HepG2 (cell line): ENCODE measurements around the gene GTF2B. TPM values are rescaled to one million over a fixed set of nuclear protein-coding genes. Genes with fewer than 3 reads are reported as not detected.

Experiments
- CAMTA2 ChIP-seq: sonication (generic); formaldehyde crosslinking; IDR thresholded peaks from 2 replicates; pipeline ENCODE4 v1.4.0; 2020; ENCODE audit warnings: mild to moderate bottlenecking, missing genetic modification reagents, borderline replicate concordance
- CCAR2 ChIP-seq: fragments of 200-400 bp; formaldehyde crosslinking; optimal IDR thresholded peaks from 2 replicates; pipeline ENCODE3; 2018; ENCODE audit warnings: low read depth, mild to moderate bottlenecking, low read length, moderate library complexity
- KLF16 ChIP-seq, 2 experiments: sonication (generic) in 1 of 2; formaldehyde crosslinking in 1 of 2; IDR thresholded peaks; 2 replicates each; pipeline versions ENCODE4 v1.6.1 to v1.8.0; 2016 to 2023; ENCODE audit warnings: missing genetic modification reagents in 2 of 2, missing compliant biosample characterization in 1 of 2
- MED1 ChIP-seq: sonication (generic); formaldehyde crosslinking; IDR thresholded peaks from 2 replicates; pipeline ENCODE4 v1.4.0; 2020; ENCODE audit warnings: missing genetic modification reagents
- RBM39 ChIP-seq: fragments of 200-400 bp; formaldehyde crosslinking; IDR thresholded peaks from one replicate; pipeline ENCODE4 v1.6.1; 2018; ENCODE audit warnings: antibody characterized with exemption, mild to moderate bottlenecking, low read depth, low read length; ENCODE audit not compliant: poor library complexity, severe bottlenecking
- SAP130 ChIP-seq: IDR thresholded peaks from 2 replicates; pipeline ENCODE4 v1.6.1; 2016; ENCODE audit warnings: low read depth
- SSRP1 ChIP-seq: IDR thresholded peaks from 2 replicates; pipeline ENCODE4 v1.6.1; 2016; ENCODE audit warnings: control low read depth
- TBL1XR1 ChIP-seq: fragments of 150-350 bp; IDR thresholded peaks from 2 replicates; pipeline ENCODE4 v1.6.1; 2014; ENCODE audit warnings: borderline replicate concordance, low read length; ENCODE audit not compliant: partially characterized antibody
- ZFP36L2 ChIP-seq: sonication (generic); formaldehyde crosslinking; IDR thresholded peaks from 2 replicates; pipeline ENCODE4 v1.4.0; 2020; ENCODE audit warnings: missing genetic modification reagents
- ZKSCAN5 ChIP-seq: sonication (generic); formaldehyde crosslinking; IDR thresholded peaks from 2 replicates; pipeline ENCODE4 v1.5.1; 2020; ENCODE audit warnings: mild to moderate bottlenecking, missing genetic modification reagents
- ZNF891 ChIP-seq: sonication (generic); formaldehyde crosslinking; IDR thresholded peaks from 2 replicates; pipeline ENCODE4 v1.5.0; 2020; ENCODE audit warnings: mild to moderate bottlenecking, missing genetic modification reagents
- polyA plus RNA-seq, 8 experiments: library from polyadenylated mRNA; depleted of rRNA in 3 of 8; stranded (reverse) in 7 of 8; unstranded in 1 of 8; fragments of >200 nt; fragmentation: Illumina TruSeq in 4 of 8; extraction: Trizol in 4 of 8; gene quantifications; 2 replicates each; pipeline versions ENCODE4 v1.2.1 to v1.2.3, GENCODE V29; 2011 to 2016; ENCODE audit warnings: low read depth in 4 of 8, missing spikeins in 1 of 8, mixed read lengths in 1 of 8; ENCODE audit not compliant: insufficient read depth in 1 of 8
- total RNA-seq, 5 experiments: library from RNA; depleted of rRNA; stranded (reverse); fragments of >200 nt; fragmentation: Illumina TruSeq; extraction: Trizol; gene quantifications; 2 replicates each; pipeline ENCODE4 v1.2.3, GENCODE V29; 2016; ENCODE audit warnings: low read depth in 1 of 5
- TF ChIP-seq, protein P1 (sequence below): sonication (generic); formaldehyde crosslinking; IDR thresholded peaks from 2 replicates; pipeline ENCODE4 v1.4.0; 2020; ENCODE audit warnings: missing genetic modification reagents, borderline replicate concordance
- TF ChIP-seq, protein P2 (sequence below): sonication (generic); formaldehyde crosslinking; IDR thresholded peaks from 2 replicates; pipeline ENCODE4 v1.4.0; 2020; ENCODE audit warnings: missing genetic modification reagents
- TF ChIP-seq, protein P3 (sequence below): sonication (generic); formaldehyde crosslinking; IDR thresholded peaks from 2 replicates; pipeline ENCODE4 v1.8.1; 2023; ENCODE audit warnings: mild to moderate bottlenecking, inconsistent platforms, moderate library complexity, missing genetic modification reagents, borderline replicate concordance
- TF ChIP-seq, protein P4 (sequence below), 2 experiments: IDR thresholded peaks; 2 replicates each; pipeline ENCODE4 v1.6.1; 2011 to 2012; ENCODE audit warnings: low read length in 2 of 2, borderline replicate concordance in 1 of 2, low read depth in 1 of 2, mild to moderate bottlenecking in 1 of 2, moderate library complexity in 1 of 2

The GTF2B gene
- total and polyA plus RNA-seq, 2 of the 13 experiments (the other 11 are each of a cell fraction or from before 2014, with no cell fraction given) = 31.5 to 43.4 TPM

DNA sequence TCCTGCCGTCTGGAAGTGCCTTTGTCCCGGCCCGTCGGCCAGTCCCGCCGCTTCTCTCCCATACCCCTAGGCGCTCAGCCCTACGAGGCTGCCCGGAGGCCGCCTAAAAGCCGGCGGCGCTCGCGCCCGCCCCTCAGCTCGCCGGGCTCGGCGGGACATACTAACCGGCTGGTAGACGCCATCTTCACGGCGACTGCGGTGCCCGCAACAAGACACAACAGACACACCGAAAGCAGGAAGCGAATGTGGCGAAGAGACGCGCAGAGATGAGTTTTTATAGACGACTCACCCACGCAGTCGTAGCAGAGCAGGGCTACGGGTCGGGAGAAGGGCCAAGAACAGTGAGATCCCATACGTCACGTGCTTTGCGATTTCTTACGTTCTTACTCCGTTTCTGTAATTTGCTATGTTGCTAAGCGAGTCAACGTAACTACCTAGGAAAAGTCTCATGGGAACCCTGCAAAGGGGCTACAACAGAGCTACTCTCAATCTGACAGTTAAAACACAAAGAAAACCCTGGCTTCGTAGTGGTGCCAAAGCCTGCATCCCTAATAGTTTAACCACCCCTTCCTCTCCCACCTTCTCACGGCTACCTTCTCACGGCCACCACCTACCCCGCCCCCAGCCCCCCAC, at the start of gene GTF2B (continued):
- TF ChIP-seq, protein P1, sequence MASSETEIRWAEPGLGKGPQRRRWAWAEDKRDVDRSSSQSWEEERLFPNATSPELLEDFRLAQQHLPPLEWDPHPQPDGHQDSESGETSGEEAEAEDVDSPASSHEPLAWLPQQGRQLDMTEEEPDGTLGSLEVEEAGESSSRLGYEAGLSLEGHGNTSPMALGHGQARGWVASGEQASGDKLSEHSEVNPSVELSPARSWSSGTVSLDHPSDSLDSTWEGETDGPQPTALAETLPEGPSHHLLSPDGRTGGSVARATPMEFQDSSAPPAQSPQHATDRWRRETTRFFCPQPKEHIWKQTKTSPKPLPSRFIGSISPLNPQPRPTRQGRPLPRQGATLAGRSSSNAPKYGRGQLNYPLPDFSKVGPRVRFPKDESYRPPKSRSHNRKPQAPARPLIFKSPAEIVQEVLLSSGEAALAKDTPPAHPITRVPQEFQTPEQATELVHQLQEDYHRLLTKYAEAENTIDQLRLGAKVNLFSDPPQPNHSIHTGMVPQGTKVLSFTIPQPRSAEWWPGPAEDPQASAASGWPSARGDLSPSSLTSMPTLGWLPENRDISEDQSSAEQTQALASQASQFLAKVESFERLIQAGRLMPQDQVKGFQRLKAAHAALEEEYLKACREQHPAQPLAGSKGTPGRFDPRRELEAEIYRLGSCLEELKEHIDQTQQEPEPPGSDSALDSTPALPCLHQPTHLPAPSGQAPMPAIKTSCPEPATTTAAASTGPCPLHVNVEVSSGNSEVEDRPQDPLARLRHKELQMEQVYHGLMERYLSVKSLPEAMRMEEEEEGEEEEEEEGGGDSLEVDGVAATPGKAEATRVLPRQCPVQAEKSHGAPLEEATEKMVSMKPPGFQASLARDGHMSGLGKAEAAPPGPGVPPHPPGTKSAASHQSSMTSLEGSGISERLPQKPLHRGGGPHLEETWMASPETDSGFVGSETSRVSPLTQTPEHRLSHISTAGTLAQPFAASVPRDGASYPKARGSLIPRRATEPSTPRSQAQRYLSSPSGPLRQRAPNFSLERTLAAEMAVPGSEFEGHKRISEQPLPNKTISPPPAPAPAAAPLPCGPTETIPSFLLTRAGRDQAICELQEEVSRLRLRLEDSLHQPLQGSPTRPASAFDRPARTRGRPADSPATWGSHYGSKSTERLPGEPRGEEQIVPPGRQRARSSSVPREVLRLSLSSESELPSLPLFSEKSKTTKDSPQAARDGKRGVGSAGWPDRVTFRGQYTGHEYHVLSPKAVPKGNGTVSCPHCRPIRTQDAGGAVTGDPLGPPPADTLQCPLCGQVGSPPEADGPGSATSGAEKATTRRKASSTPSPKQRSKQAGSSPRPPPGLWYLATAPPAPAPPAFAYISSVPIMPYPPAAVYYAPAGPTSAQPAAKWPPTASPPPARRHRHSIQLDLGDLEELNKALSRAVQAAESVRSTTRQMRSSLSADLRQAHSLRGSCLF (CRISPR knock-in tag) = 0 out of 2 replicates have a peak, but pooled peaks have one; percentile 47
- TF ChIP-seq CCAR2 (no peak), MED1 (peak; percentile 78), SSRP1 (CRISPR knock-in tag) (peak; percentile 52; the same call in 1 of the 2 replicates), ZKSCAN5 (CRISPR knock-in tag) (no peak), ZNF891 (CRISPR knock-in tag) (peak; percentile 96), TBL1XR1 (no peak), KLF16 (CRISPR knock-in tag; IDR thresholded peaks at IDR 0.05) (peak in 1 of 2 experiments; percentile 69; a peak in 1 of 4 replicates), ZFP36L2 (CRISPR knock-in tag) (no peak), SAP130 (CRISPR knock-in tag) (peak; percentile 96), RBM39 (peak; percentile 89), CAMTA2 (peak; percentile 76; the same call in 1 of the 2 replicates)
- TF ChIP-seq, protein P2, sequence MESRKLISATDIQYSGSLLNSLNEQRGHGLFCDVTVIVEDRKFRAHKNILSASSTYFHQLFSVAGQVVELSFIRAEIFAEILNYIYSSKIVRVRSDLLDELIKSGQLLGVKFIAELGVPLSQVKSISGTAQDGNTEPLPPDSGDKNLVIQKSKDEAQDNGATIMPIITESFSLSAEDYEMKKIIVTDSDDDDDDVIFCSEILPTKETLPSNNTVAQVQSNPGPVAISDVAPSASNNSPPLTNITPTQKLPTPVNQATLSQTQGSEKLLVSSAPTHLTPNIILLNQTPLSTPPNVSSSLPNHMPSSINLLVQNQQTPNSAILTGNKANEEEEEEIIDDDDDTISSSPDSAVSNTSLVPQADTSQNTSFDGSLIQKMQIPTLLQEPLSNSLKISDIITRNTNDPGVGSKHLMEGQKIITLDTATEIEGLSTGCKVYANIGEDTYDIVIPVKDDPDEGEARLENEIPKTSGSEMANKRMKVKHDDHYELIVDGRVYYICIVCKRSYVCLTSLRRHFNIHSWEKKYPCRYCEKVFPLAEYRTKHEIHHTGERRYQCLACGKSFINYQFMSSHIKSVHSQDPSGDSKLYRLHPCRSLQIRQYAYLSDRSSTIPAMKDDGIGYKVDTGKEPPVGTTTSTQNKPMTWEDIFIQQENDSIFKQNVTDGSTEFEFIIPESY = peak; percentile 35; the same call in 1 of the 2 replicates
- TF ChIP-seq, protein P3, sequence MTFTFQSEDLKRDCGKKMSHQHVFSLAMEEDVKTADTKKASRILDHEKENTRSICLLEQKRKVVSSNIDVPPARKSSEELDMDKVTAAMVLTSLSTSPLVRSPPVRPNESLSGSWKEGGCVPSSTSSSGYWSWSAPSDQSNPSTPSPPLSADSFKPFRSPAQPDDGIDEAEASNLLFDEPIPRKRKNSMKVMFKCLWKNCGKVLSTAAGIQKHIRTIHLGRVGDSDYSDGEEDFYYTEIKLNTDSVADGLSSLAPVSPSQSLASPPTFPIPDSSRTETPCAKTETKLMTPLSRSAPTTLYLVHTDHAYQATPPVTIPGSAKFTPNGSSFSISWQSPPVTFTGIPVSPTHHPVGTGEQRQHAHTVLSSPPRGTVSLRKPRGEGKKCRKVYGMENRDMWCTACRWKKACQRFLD (CRISPR knock-in tag) = no peak
- TF ChIP-seq, protein P4, sequence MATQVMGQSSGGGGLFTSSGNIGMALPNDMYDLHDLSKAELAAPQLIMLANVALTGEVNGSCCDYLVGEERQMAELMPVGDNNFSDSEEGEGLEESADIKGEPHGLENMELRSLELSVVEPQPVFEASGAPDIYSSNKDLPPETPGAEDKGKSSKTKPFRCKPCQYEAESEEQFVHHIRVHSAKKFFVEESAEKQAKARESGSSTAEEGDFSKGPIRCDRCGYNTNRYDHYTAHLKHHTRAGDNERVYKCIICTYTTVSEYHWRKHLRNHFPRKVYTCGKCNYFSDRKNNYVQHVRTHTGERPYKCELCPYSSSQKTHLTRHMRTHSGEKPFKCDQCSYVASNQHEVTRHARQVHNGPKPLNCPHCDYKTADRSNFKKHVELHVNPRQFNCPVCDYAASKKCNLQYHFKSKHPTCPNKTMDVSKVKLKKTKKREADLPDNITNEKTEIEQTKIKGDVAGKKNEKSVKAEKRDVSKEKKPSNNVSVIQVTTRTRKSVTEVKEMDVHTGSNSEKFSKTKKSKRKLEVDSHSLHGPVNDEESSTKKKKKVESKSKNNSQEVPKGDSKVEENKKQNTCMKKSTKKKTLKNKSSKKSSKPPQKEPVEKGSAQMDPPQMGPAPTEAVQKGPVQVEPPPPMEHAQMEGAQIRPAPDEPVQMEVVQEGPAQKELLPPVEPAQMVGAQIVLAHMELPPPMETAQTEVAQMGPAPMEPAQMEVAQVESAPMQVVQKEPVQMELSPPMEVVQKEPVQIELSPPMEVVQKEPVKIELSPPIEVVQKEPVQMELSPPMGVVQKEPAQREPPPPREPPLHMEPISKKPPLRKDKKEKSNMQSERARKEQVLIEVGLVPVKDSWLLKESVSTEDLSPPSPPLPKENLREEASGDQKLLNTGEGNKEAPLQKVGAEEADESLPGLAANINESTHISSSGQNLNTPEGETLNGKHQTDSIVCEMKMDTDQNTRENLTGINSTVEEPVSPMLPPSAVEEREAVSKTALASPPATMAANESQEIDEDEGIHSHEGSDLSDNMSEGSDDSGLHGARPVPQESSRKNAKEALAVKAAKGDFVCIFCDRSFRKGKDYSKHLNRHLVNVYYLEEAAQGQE (IDR thresholded peaks at IDR 0.05; ENCODE audit: borderline replicate concordance in 1 of 2, low read depth in 1 of 2, low read length in 2 of 2) = peak in 1 of 2 experiments; percentile 76; a peak in 2 of 4 replicates
